ENCODE measurements around the gene USP3.

DNA sequence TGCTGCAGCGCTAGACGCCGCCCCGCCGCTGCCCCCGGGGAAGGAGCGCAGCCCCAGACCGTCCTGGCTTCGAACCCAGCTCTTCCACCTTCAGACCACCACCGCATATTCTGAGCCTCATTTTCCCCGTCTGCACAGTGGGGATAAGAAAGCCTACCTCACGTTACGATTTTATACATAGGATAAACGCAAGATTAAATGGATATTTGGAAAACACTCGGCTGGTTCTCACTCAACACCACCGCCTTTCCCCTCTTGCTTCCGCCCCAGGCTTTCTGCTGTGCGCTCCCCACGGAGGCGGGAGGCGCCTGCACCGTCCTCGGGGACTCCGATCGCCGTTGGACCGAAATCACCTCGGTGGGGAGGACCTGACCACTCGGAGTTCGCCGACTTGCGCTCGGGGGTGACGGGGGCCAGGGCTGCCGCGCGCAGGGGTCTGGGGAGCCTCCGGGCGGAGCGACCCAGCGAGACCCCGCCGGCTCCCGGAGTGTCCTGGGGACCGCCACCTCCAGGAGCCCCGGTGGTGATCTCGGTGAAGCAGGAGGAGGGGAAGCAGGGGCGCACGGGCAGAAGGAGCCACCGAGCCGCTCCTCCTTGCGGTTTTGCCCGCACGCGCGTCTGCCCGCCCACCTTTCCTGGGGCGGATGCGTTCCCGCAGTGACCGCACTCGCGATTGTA is 96.8 kb downstream of the USP3 start:
- no peak for TF ChIP-seq POLR2A (IDR thresholded peaks at IDR 0.05)
- TF ChIP-seq, protein P1, sequence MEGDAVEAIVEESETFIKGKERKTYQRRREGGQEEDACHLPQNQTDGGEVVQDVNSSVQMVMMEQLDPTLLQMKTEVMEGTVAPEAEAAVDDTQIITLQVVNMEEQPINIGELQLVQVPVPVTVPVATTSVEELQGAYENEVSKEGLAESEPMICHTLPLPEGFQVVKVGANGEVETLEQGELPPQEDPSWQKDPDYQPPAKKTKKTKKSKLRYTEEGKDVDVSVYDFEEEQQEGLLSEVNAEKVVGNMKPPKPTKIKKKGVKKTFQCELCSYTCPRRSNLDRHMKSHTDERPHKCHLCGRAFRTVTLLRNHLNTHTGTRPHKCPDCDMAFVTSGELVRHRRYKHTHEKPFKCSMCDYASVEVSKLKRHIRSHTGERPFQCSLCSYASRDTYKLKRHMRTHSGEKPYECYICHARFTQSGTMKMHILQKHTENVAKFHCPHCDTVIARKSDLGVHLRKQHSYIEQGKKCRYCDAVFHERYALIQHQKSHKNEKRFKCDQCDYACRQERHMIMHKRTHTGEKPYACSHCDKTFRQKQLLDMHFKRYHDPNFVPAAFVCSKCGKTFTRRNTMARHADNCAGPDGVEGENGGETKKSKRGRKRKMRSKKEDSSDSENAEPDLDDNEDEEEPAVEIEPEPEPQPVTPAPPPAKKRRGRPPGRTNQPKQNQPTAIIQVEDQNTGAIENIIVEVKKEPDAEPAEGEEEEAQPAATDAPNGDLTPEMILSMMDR (IDR thresholded peaks at IDR 0.05), result no peak

Measured in testis (tissue), 2 donors.